Natural killer cell (primary cell): Measurements from ENCODE around the gene SULT1C2. TPM values are rescaled to one million over a fixed set of nuclear protein-coding genes. Genes with fewer than 3 reads are reported as not detected.

ENCODE experiments used
- total RNA-seq, 4 donors: library from RNA; stranded (reverse); fragments of 120-200 nt in 1 of 4; gene quantifications; one replicate each; pipeline versions ENCODE4 v1.2.3 to v1.2.4, GENCODE V29; 2013 to 2022

The SULT1C2 gene
- total RNA-seq, 3 donors from 2014 or later (not counting 1 experiment from before 2014, with no cell fraction given): not detected

Other genes starting within 250 kb of the SULT1C2 start
- not detected for gene SULT1C3, start 48.9 kb upstream of the SULT1C2 start, total RNA-seq
- not detected for gene SULT1C4, start 89.1 kb downstream of the SULT1C2 start, total RNA-seq
- gene GCC2, start 160.3 kb downstream of the SULT1C2 start, total RNA-seq: 100 to 1,000 TPM in 1 of 3 donors, 10 to 100 TPM in 2; 84.8 to 110 (median 89.6) TPM
- 10 to 100 TPM; 31.6 to 41.4 (median 34.8) TPM for gene LIMS1, start 245.6 kb downstream of the SULT1C2 start, total RNA-seq